ENCODE results near the gene CLBA1.

CLBA1 gene

DNA sequence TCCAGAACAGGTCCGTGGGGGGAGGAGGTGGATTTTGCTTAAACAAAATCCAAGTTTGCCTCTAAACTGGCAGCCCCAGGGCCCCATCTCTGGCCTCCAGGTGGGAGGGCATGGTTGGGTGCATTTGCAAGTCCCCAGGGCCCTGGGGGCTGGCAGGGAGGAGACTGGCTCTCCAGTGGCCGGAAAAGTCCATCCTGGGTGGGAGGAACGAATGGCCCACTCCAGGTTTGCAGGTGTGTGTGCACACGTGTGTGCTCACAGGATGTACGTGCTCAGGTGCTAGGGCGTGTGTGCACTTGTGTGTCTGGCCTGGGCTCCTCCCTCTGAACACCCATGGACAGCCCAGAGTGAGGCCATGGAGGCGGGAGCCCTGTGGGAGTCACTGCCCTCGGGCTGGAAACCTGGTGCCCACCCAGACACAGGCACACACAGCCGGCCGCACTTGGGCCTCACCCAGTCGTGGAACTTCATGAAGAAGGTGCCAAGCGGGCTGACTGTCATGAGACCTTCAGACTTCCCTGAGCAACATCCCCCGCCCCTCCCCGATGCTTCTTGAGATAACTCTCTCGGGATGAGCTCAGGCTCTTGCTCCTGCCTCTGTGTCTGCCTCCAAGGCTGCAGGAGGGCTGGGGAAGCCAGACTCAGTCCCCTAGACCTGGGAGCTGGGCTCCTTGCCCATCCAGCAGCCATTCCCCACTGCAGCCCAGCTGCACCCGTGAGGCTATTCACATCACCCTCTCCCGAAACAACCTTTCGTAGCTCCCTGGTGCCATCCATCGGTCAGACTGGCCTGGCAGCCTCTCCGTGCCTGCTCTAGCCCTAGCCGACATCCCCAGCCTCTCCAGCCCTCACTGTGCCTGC lies 16.8 kb upstream of the CLBA1 start:
- no peak overlapping the region for H3K4me3 ChIP-seq (ENCODE audit: low read depth, low read length)

DNA sequence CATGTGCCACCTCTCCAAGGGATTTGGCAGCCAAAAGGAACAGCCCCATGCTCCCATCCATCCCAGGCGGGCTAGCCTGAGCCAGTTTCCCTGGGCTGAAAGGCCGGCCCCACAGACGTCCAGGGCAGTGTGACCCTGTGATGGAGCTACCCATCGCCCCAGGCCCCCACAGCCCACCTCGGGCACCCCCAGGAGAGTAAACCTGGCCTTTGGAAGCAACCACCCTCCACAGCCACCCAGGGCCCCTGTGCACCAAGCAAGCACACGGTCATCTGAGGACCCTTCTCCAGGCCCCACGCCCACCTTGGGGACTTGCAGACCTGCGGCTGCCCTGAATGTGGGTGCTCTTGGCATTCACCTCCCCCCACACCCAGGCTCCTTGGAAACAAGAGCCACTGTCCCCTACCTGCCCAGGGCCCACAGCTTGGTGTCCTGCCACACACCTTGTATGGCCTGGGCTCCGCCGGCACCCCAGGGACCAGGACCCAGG lies 15.8 kb upstream of the CLBA1 start:
- H3K4me3 ChIP-seq (ENCODE audit: low read depth, low read length), result no peak overlapping the region

DNA sequence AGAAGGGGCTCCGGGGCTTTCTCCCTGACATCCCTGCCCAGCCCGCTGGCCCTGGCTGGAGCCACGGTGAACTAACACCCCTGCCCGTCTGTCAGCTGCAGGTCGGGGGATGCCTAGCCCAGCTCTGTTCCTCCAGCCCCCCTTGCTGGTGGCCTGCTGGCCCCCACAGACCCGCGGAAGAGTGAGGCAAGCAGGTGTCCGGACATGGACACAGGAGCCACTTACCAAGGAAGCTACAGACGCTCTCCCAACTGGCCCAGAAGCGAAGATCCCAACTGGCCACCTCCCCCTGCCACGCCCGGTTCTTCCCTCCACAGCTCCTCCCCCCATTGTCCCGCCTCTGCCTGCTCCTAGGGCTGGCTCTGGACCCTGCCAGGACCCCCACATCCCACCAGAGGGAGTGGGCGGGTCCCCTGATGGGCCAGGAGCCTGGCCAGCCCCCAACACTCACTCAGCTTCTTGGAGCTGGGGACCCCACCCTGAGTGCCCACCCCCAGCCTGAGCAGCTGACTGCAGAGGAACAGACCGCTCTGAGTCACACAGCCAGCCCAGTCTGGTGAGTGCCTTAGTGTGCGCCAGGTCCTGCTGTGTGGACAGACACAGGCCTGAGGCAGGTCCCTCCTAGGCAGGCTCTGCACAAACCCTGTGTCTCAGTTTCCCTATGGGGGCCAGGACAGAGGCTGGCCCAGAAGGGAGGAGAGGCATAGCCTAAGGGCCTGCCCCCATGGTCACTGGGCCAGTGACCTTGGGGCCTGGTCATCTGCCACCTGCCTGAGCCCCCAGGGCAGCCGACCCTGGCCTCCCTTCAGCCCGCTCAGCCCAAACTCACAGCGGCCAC lies 15.1 kb upstream of the CLBA1 start:
- no peak overlapping the region for H3K4me3 ChIP-seq (ENCODE audit: low read depth, low read length)

GRCh38 chr14:104971447-104972240 lies 13.9 kb upstream of the CLBA1 start:
- no peak overlapping the region for H3K4me3 ChIP-seq (ENCODE audit: low read depth, low read length)

- no peak overlapping the region for H3K4me3 ChIP-seq (ENCODE audit: low read depth, low read length)
Measured at GRCh38 chr14:104972301-104973134, 13.1 kb upstream of the CLBA1 start.

DNA sequence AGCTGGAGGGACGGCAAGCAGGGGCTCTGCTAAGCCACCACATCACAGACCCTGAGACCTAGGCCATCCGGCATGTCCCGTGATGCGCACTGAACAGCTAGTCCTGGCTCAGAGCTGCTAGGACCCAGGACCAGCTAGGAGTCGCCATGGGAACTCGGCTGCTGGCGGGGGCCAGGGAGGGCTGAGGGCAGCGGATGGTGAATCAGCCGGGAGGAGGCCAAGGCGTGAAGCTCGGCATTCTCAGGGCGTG lies 12.5 kb upstream of the CLBA1 start:
- no peak overlapping the region for H3K4me3 ChIP-seq (ENCODE audit: low read depth, low read length)

DNA sequence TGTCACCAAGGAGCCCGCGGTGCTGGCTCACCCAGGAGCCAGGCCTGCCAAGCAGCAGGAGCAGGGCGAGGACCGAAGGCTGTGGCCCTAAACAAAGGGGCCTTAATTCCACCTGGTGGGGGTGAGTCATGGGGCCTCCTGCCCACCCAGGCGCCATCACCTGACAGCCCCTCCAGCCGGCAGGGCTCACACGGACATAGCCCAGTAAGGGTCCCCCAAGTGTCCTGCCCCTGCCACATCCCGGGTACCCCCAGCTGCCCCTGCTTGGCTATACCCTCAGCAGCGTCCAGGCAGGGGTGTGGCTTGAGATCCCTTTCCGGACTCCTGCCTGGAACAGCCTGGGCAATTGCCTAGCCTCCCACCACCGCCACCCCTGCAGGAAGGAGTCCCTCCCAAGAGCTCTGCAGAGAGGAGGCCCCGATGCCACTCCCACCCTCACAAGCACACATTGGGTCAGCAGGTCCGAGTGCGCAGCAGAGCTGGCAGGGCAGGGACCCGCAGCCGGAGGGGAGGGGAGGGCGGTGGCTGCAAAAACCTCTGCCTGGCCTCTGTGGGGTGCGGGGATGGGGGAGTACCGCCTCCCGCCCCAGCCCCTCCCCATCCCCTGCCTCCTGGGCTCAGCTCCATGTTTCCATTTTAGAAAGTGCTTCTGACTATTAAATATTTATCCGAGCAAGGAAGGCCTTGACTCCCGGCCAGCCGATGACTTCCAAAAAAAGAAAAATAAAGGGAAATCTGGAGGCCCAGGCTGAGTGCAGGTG lies 12.0 kb upstream of the CLBA1 start:
- no peak overlapping the region for H3K4me3 ChIP-seq (ENCODE audit: low read depth, low read length)

DNA sequence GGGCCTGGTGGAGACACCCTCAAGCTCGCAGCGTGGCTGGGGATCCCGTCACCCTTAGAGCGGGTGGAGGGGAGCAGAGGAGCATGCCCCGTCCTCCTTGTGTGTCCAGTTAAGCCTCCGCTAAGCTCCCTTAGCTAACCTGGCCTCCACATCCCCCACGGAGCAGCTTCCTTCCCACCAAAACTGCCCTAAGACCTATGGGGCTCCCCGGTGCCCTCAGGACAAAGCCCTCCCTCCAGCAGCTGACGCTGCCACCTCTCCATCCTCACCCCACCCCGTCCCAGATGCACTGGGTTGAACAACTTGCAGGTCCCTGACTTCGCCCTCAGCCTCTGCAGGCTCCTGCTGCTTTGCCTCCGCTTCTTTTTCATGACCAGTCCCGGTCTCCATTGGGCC lies 11.4 kb upstream of the CLBA1 start:
- no peak overlapping the region for H3K4me3 ChIP-seq (ENCODE audit: low read depth, low read length)

GRCh38 chr14:104974665-104975390 lies 10.8 kb upstream of the CLBA1 start:
- H3K4me3 ChIP-seq (ENCODE audit: low read depth, low read length), result no peak overlapping the region

- no peak overlapping the region for H3K4me3 ChIP-seq (ENCODE audit: low read depth, low read length)
Measured at GRCh38 chr14:104975481-104976197, 9.9 kb upstream of the CLBA1 start.

DNA sequence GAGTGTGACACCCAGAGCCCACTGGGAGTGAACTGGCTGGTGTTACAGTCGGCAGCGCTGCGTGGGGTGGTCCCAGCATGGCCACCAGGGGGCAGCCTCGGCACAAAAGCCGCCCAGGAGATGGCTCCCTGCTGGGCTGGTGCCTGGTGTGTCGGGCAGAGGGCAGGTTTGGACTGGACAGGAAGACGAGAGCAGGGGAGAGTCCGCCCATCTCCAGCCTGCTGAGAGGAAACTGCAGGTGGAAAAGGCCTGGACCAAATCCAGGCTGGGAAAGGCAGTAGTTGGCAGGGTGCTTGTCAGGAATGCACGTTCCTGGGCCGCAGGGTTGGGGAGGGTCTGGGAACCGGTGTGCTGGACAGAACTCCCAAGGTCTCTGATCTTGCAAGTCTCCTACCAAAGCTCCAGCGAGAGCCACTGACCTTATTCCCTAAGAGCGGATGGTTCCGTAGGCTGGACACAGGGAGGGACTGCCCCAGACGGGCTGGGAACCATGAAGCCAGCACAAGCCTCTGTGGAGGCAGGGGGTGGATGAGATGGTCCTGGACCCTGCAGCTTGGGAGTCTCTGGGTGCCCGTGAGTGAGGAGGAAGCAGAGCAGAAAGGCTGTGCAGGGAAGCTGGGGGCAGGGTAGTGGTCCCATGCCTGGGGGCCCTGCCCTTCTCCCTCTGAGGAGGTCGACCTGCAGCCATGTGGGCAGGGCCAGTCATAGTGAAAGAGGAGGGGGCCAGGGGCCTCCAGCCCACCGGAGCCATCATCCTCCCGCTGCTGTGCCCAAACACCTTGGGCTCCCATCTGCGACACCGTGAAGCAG lies 9.2 kb upstream of the CLBA1 start:
- no peak overlapping the region for H3K4me3 ChIP-seq (ENCODE audit: low read depth, low read length)

DNA sequence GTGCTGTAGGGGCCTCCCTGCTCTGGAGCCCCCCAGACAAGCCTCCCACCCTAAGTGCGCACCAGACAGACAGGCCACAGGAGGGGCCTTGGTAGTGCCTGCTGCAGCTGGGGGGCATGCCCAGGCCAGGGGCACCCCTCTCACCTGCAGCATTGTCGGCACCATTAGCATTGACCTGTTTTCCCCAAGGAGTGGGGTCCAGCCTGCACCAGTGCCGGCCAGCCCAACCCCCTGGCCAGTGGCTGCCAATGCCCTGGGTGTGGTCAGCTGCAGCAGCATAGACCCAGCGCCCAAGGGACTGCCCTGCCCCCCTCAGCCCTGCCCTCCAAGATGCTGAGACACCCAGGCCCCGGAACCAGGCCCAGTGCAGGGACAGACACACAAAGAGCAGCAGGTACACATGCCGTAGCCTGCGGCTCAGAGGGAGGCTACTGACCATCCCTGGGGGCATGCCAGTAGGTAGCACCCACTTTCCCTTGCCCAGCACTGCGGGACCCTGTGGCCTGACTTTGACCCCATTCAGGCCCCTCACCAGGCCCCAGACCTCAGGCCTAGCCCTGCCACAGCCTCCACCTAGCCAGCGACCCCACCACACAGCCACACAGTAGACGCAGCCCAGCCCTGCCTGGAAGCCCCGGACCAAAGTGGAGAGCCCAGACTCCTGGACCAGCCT lies 8.4 kb upstream of the CLBA1 start:
- H3K4me3 ChIP-seq (ENCODE audit: low read depth, low read length), result no peak overlapping the region

- peak within 1 kb of the TSS; percentile 22 for H3K4me3 ChIP-seq (ENCODE audit: low read depth, low read length)
Measured at GRCh38 chr14:104977681-104978653, 7.6 kb upstream of the CLBA1 start, which contains the start of gene AHNAK2. TSS of gene AHNAK2 (minus strand) at chr14:104978374. CDS start at chr14:104978237, 137 bp downstream.

DNA sequence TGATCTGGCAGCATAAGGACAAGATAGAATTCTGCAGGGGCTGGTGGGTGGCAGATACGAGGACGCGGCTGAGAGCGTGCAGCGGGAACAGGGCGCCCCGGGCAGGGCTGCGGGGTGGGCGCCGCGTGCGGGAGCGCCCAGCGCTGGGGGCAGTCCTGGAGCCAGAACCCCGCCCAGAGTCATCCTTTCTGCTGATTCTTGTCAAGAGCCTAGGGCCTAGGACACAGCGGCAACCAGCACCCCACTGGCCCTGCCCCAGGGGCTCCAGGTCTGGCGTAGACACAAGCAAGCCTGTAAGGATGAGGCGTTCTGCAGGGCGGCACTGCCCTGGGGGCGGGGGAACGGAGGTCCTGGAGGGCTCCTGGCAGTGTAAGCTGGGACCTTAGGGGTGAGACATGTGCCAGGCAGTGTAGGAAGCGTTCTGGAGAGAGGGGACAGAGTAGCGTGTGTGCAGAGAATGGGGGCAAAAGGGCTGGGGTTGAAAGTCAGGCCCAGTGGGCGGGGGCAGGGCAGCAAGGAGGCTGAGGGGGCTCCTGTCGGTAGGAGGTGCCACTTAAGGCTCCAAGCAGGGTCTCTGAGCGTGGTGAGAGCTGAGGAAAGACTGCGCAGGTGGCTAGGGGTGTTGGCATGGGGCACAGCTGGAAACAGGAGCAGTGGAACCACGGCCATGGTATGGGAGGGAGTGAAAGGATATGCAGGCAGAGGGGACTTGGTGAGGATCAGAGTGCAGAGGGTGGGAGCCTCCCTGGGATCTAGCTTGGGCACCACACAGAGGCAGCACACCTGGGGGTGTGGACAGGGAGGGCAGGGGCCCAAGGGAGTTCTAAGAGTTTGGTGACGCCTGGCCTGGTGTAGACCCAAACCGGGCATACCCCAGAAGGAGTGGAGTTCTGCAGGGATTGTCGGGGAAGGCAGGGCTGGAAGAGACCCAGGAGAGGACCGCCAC lies 6.6 kb upstream of the CLBA1 start:
- H3K4me3 ChIP-seq (ENCODE audit: low read depth, low read length), result peak overlapping the region; percentile 1

All from iPS-11a (cell line).